ENCODE data around the gene KIAA1217. TPM values are rescaled to one million over a fixed set of nuclear protein-coding genes. Genes with fewer than 3 reads are reported as not detected.

The KIAA1217 gene
- total RNA-seq, 1 experiment from 2014 or later, result 7.8 TPM

DNA sequence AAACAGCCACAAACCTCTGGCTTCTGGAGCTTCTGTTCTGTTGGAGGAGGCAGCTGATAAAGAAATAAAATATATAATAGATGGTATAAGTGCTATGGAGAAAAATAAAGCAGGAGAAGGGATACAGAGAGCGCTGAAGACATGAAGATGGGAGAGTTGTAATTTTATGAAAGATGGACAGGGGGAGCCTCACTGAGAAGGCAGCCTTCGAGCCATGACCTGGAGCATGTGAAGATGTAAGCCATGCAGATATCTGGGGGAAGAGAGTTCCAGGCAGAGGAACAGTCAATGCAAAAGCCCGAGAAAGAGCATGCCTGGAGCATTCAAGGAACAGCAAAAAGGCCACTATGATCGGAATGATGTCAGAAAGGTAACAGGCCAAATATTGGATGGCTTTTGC, 187.5 kb downstream of the KIAA1217 start (continued):
- TF ChIP-seq, protein P1, sequence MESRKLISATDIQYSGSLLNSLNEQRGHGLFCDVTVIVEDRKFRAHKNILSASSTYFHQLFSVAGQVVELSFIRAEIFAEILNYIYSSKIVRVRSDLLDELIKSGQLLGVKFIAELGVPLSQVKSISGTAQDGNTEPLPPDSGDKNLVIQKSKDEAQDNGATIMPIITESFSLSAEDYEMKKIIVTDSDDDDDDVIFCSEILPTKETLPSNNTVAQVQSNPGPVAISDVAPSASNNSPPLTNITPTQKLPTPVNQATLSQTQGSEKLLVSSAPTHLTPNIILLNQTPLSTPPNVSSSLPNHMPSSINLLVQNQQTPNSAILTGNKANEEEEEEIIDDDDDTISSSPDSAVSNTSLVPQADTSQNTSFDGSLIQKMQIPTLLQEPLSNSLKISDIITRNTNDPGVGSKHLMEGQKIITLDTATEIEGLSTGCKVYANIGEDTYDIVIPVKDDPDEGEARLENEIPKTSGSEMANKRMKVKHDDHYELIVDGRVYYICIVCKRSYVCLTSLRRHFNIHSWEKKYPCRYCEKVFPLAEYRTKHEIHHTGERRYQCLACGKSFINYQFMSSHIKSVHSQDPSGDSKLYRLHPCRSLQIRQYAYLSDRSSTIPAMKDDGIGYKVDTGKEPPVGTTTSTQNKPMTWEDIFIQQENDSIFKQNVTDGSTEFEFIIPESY (IDR thresholded peaks at IDR 0.05; ENCODE audit: extremely low read depth, insufficient replicate concordance, low read length), result no peak
- peak; percentile 15; the same call in 1 of the 2 replicates for TF ChIP-seq RAD21 (IDR thresholded peaks at IDR 0.05; ENCODE audit: low read depth)

DNA sequence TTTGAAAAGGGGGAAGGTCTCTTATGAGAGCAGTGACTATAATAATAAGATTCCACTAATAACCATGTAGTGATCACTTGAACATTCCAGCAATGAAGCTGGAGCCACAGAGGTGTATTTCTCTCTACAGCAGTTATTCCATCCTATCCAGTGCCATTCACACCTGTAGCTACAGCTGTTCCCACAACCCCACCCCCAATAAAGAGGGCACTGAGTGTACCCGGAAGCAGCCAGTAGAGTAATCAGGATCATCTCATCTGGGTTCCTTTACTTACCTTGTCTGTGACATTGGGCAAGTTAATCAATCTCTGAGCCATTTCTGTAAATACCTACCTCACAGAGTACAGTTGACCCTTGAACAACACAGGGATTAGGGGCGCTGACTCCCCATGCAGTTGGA, 188.7 kb downstream of the KIAA1217 start:
- H3K9me3 ChIP-seq (ENCODE audit: control insufficient read depth in 1 of 2, insufficient read depth in 1 of 2, low read depth in 1 of 2, low read length in 2 of 2), result no peaks in the 10 kb centered on the region
- ChIA-PET CTCF (no interaction called here), RAD21 (ENCODE audit: low non-redundant PET in 1 of 2, low total read pairs in 2 of 2, uncharacterized antibody in 2 of 2, unreplicated experiment in 2 of 2) (no interaction called here), POLR2A (no interaction called here)
- no peak overlapping the region for H3K27ac ChIP-seq (ENCODE audit: low read depth, low read length)
- no peak overlapping the region for H3K9ac ChIP-seq (ENCODE audit: low read length)
- H3K4me3 ChIP-seq (replicated peaks in 1 of 2; ENCODE audit: low read depth in 1 of 2, low read length in 2 of 2), result no peak overlapping the region
- H4K20me1 ChIP-seq (ENCODE audit: insufficient read depth), result no peaks in the 10 kb centered on the region
- ATAC-seq, result no peak
- no peak overlapping the region for H3K4me2 ChIP-seq (ENCODE audit: low read length)
- H3K79me2 ChIP-seq (ENCODE audit: insufficient read depth, low read length), result no peaks in the 10 kb centered on the region
- intact Hi-C loops (cut with micrococcal nuclease), result no loop called here
- no peak for DNase-seq (ENCODE audit: low read depth, low spot score)
- H3K9me2 ChIP-seq (ENCODE audit: insufficient read depth), result no peaks in the 10 kb centered on the region
- no peaks in the 10 kb centered on the region for H3K4me1 ChIP-seq (ENCODE audit: control insufficient read depth in 1 of 2, insufficient read depth in 2 of 2, low read length in 2 of 2)
- H3K27me3 ChIP-seq (ENCODE audit: insufficient read depth, low read length), result peaks cover 41% of the 10 kb centered on the region
- no peak overlapping the region for H2AFZ ChIP-seq (ENCODE audit: low read depth, low read length, poor library complexity, severe bottlenecking)
- no TSS peak for BruUV-seq (replicated peaks)
- no peaks in the 10 kb centered on the region for H3K36me3 ChIP-seq (ENCODE audit: control insufficient read depth in 1 of 2, insufficient read depth in 2 of 2, low read length in 2 of 2)
- TF ChIP-seq YY1 (IDR thresholded peaks at IDR 0.05; ENCODE audit: extremely low read depth, insufficient replicate concordance, low read depth, low read length) (no peak), SRF (IDR thresholded peaks at IDR 0.05; ENCODE audit: low read depth) (no peak), RAD21 (IDR thresholded peaks at IDR 0.05; ENCODE audit: low read depth) (no peak), SIN3A (IDR thresholded peaks at IDR 0.05; ENCODE audit: low read depth) (no peak), ZNF274 (IDR thresholded peaks at IDR 0.05; ENCODE audit: low read depth, low read length) (no peak), FOSL1 (IDR thresholded peaks at IDR 0.05; ENCODE audit: low read depth) (no peak), POLR2AphosphoS5 (IDR thresholded peaks at IDR 0.05; ENCODE audit: low read depth, low read length) (no peak), ZFX (IDR thresholded peaks at IDR 0.05) (no peak), CEBPB (IDR thresholded peaks at IDR 0.05; ENCODE audit: low read depth) (no peak), EGR1 (IDR thresholded peaks at IDR 0.05; ENCODE audit: low read depth) (no peak), CBX3 (IDR thresholded peaks at IDR 0.05; ENCODE audit: low read depth) (no peak), EZH2phosphoT487 (IDR thresholded peaks at IDR 0.05; ENCODE audit: borderline replicate concordance) (no peak), EZH2 (IDR thresholded peaks at IDR 0.05) (no peak)
- TF ChIP-seq, protein P2, sequence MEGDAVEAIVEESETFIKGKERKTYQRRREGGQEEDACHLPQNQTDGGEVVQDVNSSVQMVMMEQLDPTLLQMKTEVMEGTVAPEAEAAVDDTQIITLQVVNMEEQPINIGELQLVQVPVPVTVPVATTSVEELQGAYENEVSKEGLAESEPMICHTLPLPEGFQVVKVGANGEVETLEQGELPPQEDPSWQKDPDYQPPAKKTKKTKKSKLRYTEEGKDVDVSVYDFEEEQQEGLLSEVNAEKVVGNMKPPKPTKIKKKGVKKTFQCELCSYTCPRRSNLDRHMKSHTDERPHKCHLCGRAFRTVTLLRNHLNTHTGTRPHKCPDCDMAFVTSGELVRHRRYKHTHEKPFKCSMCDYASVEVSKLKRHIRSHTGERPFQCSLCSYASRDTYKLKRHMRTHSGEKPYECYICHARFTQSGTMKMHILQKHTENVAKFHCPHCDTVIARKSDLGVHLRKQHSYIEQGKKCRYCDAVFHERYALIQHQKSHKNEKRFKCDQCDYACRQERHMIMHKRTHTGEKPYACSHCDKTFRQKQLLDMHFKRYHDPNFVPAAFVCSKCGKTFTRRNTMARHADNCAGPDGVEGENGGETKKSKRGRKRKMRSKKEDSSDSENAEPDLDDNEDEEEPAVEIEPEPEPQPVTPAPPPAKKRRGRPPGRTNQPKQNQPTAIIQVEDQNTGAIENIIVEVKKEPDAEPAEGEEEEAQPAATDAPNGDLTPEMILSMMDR (IDR thresholded peaks at IDR 0.05 in 2 of 3, conservative IDR thresholded peaks at IDR 0.05 in 1 of 3; ENCODE audit: borderline replicate concordance in 1 of 3, insufficient read depth in 1 of 3, low read depth in 2 of 3, low read length in 2 of 3), result no peak
- TF ChIP-seq, protein P3, sequence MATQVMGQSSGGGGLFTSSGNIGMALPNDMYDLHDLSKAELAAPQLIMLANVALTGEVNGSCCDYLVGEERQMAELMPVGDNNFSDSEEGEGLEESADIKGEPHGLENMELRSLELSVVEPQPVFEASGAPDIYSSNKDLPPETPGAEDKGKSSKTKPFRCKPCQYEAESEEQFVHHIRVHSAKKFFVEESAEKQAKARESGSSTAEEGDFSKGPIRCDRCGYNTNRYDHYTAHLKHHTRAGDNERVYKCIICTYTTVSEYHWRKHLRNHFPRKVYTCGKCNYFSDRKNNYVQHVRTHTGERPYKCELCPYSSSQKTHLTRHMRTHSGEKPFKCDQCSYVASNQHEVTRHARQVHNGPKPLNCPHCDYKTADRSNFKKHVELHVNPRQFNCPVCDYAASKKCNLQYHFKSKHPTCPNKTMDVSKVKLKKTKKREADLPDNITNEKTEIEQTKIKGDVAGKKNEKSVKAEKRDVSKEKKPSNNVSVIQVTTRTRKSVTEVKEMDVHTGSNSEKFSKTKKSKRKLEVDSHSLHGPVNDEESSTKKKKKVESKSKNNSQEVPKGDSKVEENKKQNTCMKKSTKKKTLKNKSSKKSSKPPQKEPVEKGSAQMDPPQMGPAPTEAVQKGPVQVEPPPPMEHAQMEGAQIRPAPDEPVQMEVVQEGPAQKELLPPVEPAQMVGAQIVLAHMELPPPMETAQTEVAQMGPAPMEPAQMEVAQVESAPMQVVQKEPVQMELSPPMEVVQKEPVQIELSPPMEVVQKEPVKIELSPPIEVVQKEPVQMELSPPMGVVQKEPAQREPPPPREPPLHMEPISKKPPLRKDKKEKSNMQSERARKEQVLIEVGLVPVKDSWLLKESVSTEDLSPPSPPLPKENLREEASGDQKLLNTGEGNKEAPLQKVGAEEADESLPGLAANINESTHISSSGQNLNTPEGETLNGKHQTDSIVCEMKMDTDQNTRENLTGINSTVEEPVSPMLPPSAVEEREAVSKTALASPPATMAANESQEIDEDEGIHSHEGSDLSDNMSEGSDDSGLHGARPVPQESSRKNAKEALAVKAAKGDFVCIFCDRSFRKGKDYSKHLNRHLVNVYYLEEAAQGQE (IDR thresholded peaks at IDR 0.05; ENCODE audit: low read depth), result no peak
- TF ChIP-seq, protein P1 (IDR thresholded peaks at IDR 0.05; ENCODE audit: extremely low read depth, insufficient replicate concordance, low read length), result no peak
